ENCODE data around the gene PIP4K2B.
"Not testable (repeated sequence)": the region's sequence is repeated elsewhere in the genome, so short reads cannot be mapped to it uniquely, and the experiment has no call there.

PIP4K2B gene

DNA sequence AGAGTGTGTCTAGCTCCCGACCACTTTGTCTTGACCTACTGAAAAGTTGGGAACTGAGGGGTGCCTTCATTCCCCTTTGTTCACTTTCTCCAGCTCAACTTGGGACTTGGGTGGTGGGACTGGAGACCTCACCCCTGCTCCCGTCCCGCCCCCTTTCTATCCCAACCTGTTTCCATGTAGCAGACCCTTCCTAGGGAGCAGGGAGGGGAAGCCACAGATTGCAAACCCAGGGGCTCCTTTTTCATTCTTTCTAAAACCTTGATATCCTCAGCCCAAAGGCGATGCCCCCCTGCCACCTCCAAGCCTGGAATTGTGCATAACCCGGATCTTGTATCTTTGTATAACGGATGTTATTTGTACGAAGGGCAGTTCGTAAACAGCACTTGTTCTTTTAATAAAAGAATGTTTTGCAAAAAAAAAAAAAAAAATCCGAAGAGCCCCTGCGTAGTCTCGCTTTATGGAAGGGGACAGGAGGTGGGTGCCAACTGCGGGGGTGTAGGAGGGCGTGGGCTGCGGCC lies 69.9 kb downstream of the PIP4K2B start:
- H3K9me3 ChIP-seq (ENCODE audit: control insufficient read depth, low read length): no peaks in the 10 kb centered on the region
- peak overlapping the region; percentile 99 for H4K8ac ChIP-seq (ENCODE audit: low read length)
- no peak overlapping the region for H2BK15ac ChIP-seq (ENCODE audit: low read depth, poor library complexity, severe bottlenecking)
- H3K4me2 ChIP-seq (ENCODE audit: low read length, poor library complexity, severe bottlenecking): peak overlapping the region; percentile 81
- peak overlapping the region; percentile 70 to 79 for H3K4me3 ChIP-seq (ENCODE audit: insufficient read depth in 1 of 2, low read depth in 1 of 2, low read length in 2 of 2)
- H3K79me1 ChIP-seq (replicated peaks; ENCODE audit: low read length, poor library complexity, severe bottlenecking): peaks cover 11% of the 10 kb centered on the region
- peak overlapping the region; percentile 94 for H2AFZ ChIP-seq (ENCODE audit: low read depth, low read length)
- peaks cover 28% of the 10 kb centered on the region for H3K4me1 ChIP-seq (ENCODE audit: control insufficient read depth, insufficient read depth, low read depth, low read length)
- no peak overlapping the region for H2BK5ac ChIP-seq (ENCODE audit: low read depth, low read length, poor library complexity, severe bottlenecking)
- 48% methylated on average over 14 of the region's 14 CpGs for WGBS
- H3K9ac ChIP-seq (ENCODE audit: low read length): peak overlapping the region; percentile 89
- H3K14ac ChIP-seq (ENCODE audit: low read length in 2 of 2): peak overlapping the region in 1 of 2 experiments; percentile 95
- H3K18ac ChIP-seq (ENCODE audit: low read depth in 1 of 2, low read length in 2 of 2): peak overlapping the region; percentile 90 to 94
- no peaks in the 10 kb centered on the region for H3K27me3 ChIP-seq (ENCODE audit: control insufficient read depth in 1 of 2, insufficient read depth in 1 of 2, low read length in 2 of 2)
- H2BK120ac ChIP-seq (ENCODE audit: low read depth, low read length): no peak overlapping the region
- H2BK12ac ChIP-seq (ENCODE audit: low read length in 2 of 2): peak overlapping the region in 1 of 2 experiments; percentile 60
- no peak for DNase-seq
- peak overlapping the region; percentile 83 for H4K91ac ChIP-seq (ENCODE audit: low read length)
- no peak overlapping the region for H3K27ac ChIP-seq (ENCODE audit: low read length, poor library complexity, severe bottlenecking)
- H3K23ac ChIP-seq (ENCODE audit: low read length in 2 of 2): peak overlapping the region in 1 of 2 experiments; percentile 43
- peaks cover 39 to 47% of the 10 kb centered on the region in 2 experiments for H3K36me3 ChIP-seq (ENCODE audit: control insufficient read depth in 1 of 2, insufficient read depth in 2 of 2, low read depth in 1 of 2, low read length in 2 of 2)
- peak overlapping the region; percentile 62 to 97 for H3K4ac ChIP-seq (ENCODE audit: low read depth in 1 of 2, low read length in 2 of 2)
- H2AK5ac ChIP-seq (ENCODE audit: low read length, severe bottlenecking): no peak overlapping the region

DNA sequence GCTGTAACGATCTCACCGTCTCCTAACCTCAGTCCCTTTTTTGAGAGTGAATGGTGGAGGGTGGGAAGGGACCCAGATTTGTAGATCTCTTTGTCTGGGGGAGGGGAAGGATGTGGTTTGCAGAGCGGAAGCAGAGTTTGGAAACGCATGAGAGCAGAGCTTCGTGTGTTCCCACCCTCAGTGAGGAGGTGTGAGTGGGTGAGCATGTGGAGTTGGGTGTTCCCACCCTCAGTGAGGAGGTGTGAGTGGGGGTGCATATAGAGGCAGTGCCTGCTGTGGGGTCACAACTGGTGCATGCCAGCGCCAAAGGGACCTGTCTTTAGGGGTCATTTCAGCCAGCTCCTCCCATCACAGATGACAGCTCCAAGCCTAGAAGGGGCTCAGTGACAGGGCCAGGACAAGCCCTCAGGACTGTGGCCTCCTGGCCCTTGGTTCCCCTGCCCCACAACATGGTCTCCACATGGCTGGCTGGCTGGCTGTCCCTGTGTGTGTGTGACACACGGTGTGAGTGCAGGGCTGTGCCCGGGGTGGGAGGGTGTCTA lies 71.0 kb downstream of the PIP4K2B start:
- Histone ChIP-seq H3K4me2 (ENCODE audit: low read length, poor library complexity, severe bottlenecking) (no peak overlapping the region), H3K9ac (ENCODE audit: low read length) (no peak overlapping the region), H4K8ac (ENCODE audit: low read length) (no peak overlapping the region), H2BK12ac (ENCODE audit: low read length in 2 of 2) (no peak overlapping the region), H3K14ac (ENCODE audit: low read length in 2 of 2) (no peak overlapping the region), H3K79me1 (replicated peaks; ENCODE audit: low read length, poor library complexity, severe bottlenecking) (peaks cover 4% of the 10 kb centered on the region), H3K23ac (ENCODE audit: low read length in 2 of 2) (peak overlapping the region in 1 of 2 experiments; percentile 47), H4K91ac (ENCODE audit: low read length) (peak overlapping the region; percentile 28), H2BK120ac (ENCODE audit: low read depth, low read length) (no peak overlapping the region), H2AFZ (ENCODE audit: low read depth, low read length) (no peak overlapping the region), H3K27me3 (ENCODE audit: control insufficient read depth in 1 of 2, insufficient read depth in 1 of 2, low read length in 2 of 2) (no peaks in the 10 kb centered on the region), H3K4me3 (ENCODE audit: insufficient read depth in 1 of 2, low read depth in 1 of 2, low read length in 2 of 2) (no peak overlapping the region), H3K36me3 (ENCODE audit: control insufficient read depth in 1 of 2, insufficient read depth in 2 of 2, low read depth in 1 of 2, low read length in 2 of 2) (peaks cover 33 to 40% of the 10 kb centered on the region in 2 experiments), H2BK15ac (ENCODE audit: low read depth, poor library complexity, severe bottlenecking) (no peak overlapping the region), H3K4me1 (ENCODE audit: control insufficient read depth, insufficient read depth, low read depth, low read length) (peaks cover 25% of the 10 kb centered on the region), H2AK5ac (ENCODE audit: low read length, severe bottlenecking) (no peak overlapping the region), H3K27ac (ENCODE audit: low read length, poor library complexity, severe bottlenecking) (no peak overlapping the region), H3K4ac (ENCODE audit: low read depth in 1 of 2, low read length in 2 of 2) (no peak overlapping the region), H3K18ac (ENCODE audit: low read depth in 1 of 2, low read length in 2 of 2) (no peak overlapping the region), H2BK5ac (ENCODE audit: low read depth, low read length, poor library complexity, severe bottlenecking) (no peak overlapping the region), H3K9me3 (ENCODE audit: control insufficient read depth, low read length) (no peaks in the 10 kb centered on the region)
- 85% methylated on average over 8 of the region's 8 CpGs for WGBS
- no peak for DNase-seq

DNA sequence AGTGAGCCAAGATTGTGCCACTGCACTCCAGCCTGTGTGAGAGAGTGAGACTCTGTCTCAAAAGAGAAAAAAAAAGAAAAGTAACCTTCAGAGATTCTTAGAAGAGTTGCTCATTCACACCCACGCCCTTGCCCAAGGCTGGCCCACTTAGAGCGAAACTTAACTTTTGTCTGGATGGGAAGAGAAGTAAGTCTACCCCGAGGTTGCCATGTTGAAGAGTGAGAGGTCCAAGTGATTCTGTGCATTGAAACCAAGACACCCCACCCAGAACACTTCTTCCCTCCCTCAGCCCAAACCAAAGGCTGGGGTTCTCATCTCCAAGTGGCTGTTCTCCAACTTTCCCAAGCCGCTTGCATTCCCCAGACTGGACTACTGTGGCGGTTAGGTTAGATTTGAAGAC lies 71.6 kb downstream of the PIP4K2B start:
- no peak overlapping the region for H2AFZ ChIP-seq (ENCODE audit: low read depth, low read length)
- no peak overlapping the region for H3K14ac ChIP-seq (ENCODE audit: low read length in 2 of 2)
- H3K4me3 ChIP-seq (ENCODE audit: insufficient read depth in 1 of 2, low read depth in 1 of 2, low read length in 2 of 2): no peak overlapping the region
- H3K27ac ChIP-seq (ENCODE audit: low read length, poor library complexity, severe bottlenecking): no peak overlapping the region
- H3K9ac ChIP-seq (ENCODE audit: low read length): no peak overlapping the region
- no peak overlapping the region for H3K4me2 ChIP-seq (ENCODE audit: low read length, poor library complexity, severe bottlenecking)
- peaks cover 32 to 40% of the 10 kb centered on the region in 2 experiments for H3K36me3 ChIP-seq (ENCODE audit: control insufficient read depth in 1 of 2, insufficient read depth in 2 of 2, low read depth in 1 of 2, low read length in 2 of 2)
- H3K79me1 ChIP-seq (replicated peaks; ENCODE audit: low read length, poor library complexity, severe bottlenecking): no peaks in the 10 kb centered on the region
- H4K91ac ChIP-seq (ENCODE audit: low read length): no peak overlapping the region
- no peak overlapping the region for H2AK5ac ChIP-seq (ENCODE audit: low read length, severe bottlenecking)
- no peak overlapping the region for H3K23ac ChIP-seq (ENCODE audit: low read length in 2 of 2)
- H3K4me1 ChIP-seq (ENCODE audit: control insufficient read depth, insufficient read depth, low read depth, low read length): peaks cover 25% of the 10 kb centered on the region
- no peak overlapping the region for H2BK5ac ChIP-seq (ENCODE audit: low read depth, low read length, poor library complexity, severe bottlenecking)
- H2BK15ac ChIP-seq (ENCODE audit: low read depth, poor library complexity, severe bottlenecking): no peak overlapping the region
- H4K8ac ChIP-seq (ENCODE audit: low read length): no peak overlapping the region
- H2BK120ac ChIP-seq (ENCODE audit: low read depth, low read length): no peak overlapping the region
- H3K27me3 ChIP-seq (ENCODE audit: control insufficient read depth in 1 of 2, insufficient read depth in 1 of 2, low read length in 2 of 2): no peaks in the 10 kb centered on the region
- H3K18ac ChIP-seq (ENCODE audit: low read depth in 1 of 2, low read length in 2 of 2): no peak overlapping the region
- DNase-seq: no peak
- H3K4ac ChIP-seq (ENCODE audit: low read depth in 1 of 2, low read length in 2 of 2): no peak overlapping the region
- H2BK12ac ChIP-seq (ENCODE audit: low read length in 2 of 2): no peak overlapping the region
- 97% methylated on average over 4 of the region's 5 CpGs for WGBS
- H3K9me3 ChIP-seq (ENCODE audit: control insufficient read depth, low read length): no peaks in the 10 kb centered on the region

DNA sequence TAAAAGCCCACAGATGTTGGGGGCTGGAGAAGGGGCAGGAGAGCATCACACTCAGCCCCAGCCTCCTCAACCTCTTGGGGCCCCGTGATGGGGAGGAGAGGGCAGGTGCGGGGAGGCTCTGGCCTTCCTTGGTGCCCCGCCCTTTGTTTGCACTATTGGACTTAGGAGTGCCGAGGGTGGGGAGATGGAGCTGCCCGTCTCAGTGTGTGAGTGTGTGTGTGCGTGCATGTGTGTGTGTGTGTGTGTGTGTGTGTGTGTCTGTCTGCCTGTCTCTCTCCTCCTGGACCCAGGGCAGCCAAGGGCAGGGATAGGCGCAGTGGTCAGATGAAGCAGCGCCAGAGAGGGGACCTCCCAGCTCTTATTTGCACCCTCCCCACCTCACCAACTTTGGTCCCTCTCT lies 73.2 kb downstream of the PIP4K2B start:
- not testable (repeated sequence) for H3K23ac ChIP-seq (ENCODE audit: low read length in 2 of 2); H3K4me3 ChIP-seq (ENCODE audit: insufficient read depth in 1 of 2, low read depth in 1 of 2, low read length in 2 of 2); H3K9ac ChIP-seq (ENCODE audit: low read length); H2AFZ ChIP-seq (ENCODE audit: low read depth, low read length); H3K27me3 ChIP-seq (ENCODE audit: control insufficient read depth in 1 of 2, insufficient read depth in 1 of 2, low read length in 2 of 2); H3K27ac ChIP-seq (ENCODE audit: low read length, poor library complexity, severe bottlenecking); H2BK15ac ChIP-seq (ENCODE audit: low read depth, poor library complexity, severe bottlenecking); H3K9me3 ChIP-seq (ENCODE audit: control insufficient read depth, low read length); H3K4ac ChIP-seq (ENCODE audit: low read depth in 1 of 2, low read length in 2 of 2); H2AK5ac ChIP-seq (ENCODE audit: low read length, severe bottlenecking); H3K18ac ChIP-seq (ENCODE audit: low read depth in 1 of 2, low read length in 2 of 2); DNase-seq; H2BK12ac ChIP-seq (ENCODE audit: low read length in 2 of 2); H2BK120ac ChIP-seq (ENCODE audit: low read depth, low read length); H3K4me2 ChIP-seq (ENCODE audit: low read length, poor library complexity, severe bottlenecking); H4K8ac ChIP-seq (ENCODE audit: low read length); H2BK5ac ChIP-seq (ENCODE audit: low read depth, low read length, poor library complexity, severe bottlenecking); H4K91ac ChIP-seq (ENCODE audit: low read length); H3K79me1 ChIP-seq (replicated peaks; ENCODE audit: low read length, poor library complexity, severe bottlenecking); H3K14ac ChIP-seq (ENCODE audit: low read length in 2 of 2)
- Histone ChIP-seq H3K36me3 (ENCODE audit: control insufficient read depth in 1 of 2, insufficient read depth in 2 of 2, low read depth in 1 of 2, low read length in 2 of 2) (peaks cover 29 to 39% of the 10 kb centered on the region in 2 experiments), H3K4me1 (ENCODE audit: control insufficient read depth, insufficient read depth, low read depth, low read length) (peaks cover 20% of the 10 kb centered on the region)
- no CpG with 5 or more reads among the region's 8 CpGs for whole genome bisulfite sequencing

Measured in mesenchymal stem cell (in vitro differentiated cells and primary cell).